MM.1S (cell line): ENCODE results near the gene SIGLEC11.

ENCODE experiments used
- DNase-seq: peaks from one replicate; pipeline ENCODE4 v3.0.0-alpha.2; 2015
- H2AFZ ChIP-seq: fragments of 300-600 bp; sonication (generic); 2 replicates; pipeline ENCODE4 v1.6.0; 2016; ENCODE audit warnings: antibody characterized with exemption, low read length
- H3F3A ChIP-seq: fragments of 300-600 bp; sonication (generic); 2 replicates; pipeline ENCODE4 v1.6.1; 2016; ENCODE audit warnings: mild to moderate bottlenecking, antibody characterized with exemption, low read length, moderate library complexity, mixed read lengths; ENCODE audit not compliant: insufficient read depth
- H3K27ac ChIP-seq: fragments of 300-600 bp; sonication (generic); 2 replicates; pipeline ENCODE4 v1.5.1; 2016; ENCODE audit warnings: mild to moderate bottlenecking, low read length
- H3K27me3 ChIP-seq: fragments of 300-600 bp; sonication (generic); replicated peaks from 2 replicates; pipeline ENCODE4 v1.6.0; 2016; ENCODE audit warnings: low read length; ENCODE audit not compliant: insufficient read depth
- H3K36me3 ChIP-seq: fragments of 300-600 bp; sonication (generic); replicated peaks from 2 replicates; pipeline ENCODE4 v1.6.1; 2016; ENCODE audit warnings: mild to moderate bottlenecking, low read length, mixed read lengths; ENCODE audit not compliant: insufficient read depth
- H3K4me1 ChIP-seq: fragments of 300-600 bp; sonication (generic); 2 replicates; pipeline ENCODE4 v1.6.1; 2016; ENCODE audit warnings: low read length, mixed read lengths
- H3K4me2 ChIP-seq: fragments of 300-600 bp; sonication (generic); 2 replicates; pipeline ENCODE4 v1.6.0; 2016; ENCODE audit warnings: low read depth, low read length
- H3K4me3 ChIP-seq: fragments of 300-600 bp; sonication (generic); 2 replicates; pipeline ENCODE4 v1.5.1; 2016; ENCODE audit warnings: low read length, mixed read lengths
- H3K79me2 ChIP-seq: fragments of 300-600 bp; sonication (generic); 2 replicates; pipeline ENCODE4 v1.6.1; 2016; ENCODE audit warnings: mixed run types, low read length, mixed read lengths
- H3K9ac ChIP-seq: fragments of 300-600 bp; sonication (generic); 2 replicates; pipeline ENCODE4 v1.6.1; 2016; ENCODE audit warnings: low read length, mixed read lengths
- H3K9me2 ChIP-seq: fragments of 300-600 bp; sonication (generic); replicated peaks from 2 replicates; pipeline ENCODE4 v1.6.1; 2016; ENCODE audit warnings: mild to moderate bottlenecking, low read length, mixed read lengths; ENCODE audit not compliant: insufficient read depth
- H3K9me3 ChIP-seq: fragments of 300-600 bp; sonication (generic); replicated peaks from 2 replicates; pipeline ENCODE4 v1.6.1; 2016; ENCODE audit warnings: mild to moderate bottlenecking, low read length, mixed read lengths; ENCODE audit not compliant: insufficient read depth
- H4K20me1 ChIP-seq: fragments of 300-600 bp; sonication (generic); 2 replicates; pipeline ENCODE4 v1.6.1; 2016; ENCODE audit warnings: mild to moderate bottlenecking, low read length, moderate library complexity, mixed read lengths; ENCODE audit not compliant: insufficient read depth
- CTCF ChIP-seq: fragments of 300-600 bp; sonication (generic); IDR thresholded peaks from 2 replicates; pipeline ENCODE4 v1.5.1; 2016; ENCODE audit warnings: antibody characterized with exemption, low read length, mixed read lengths
- EZH2 ChIP-seq: fragments of 300-600 bp; sonication (generic); optimal IDR thresholded peaks from 2 replicates; pipeline ENCODE3; 2017; ENCODE audit warnings: low read depth, mild to moderate bottlenecking, antibody characterized with exemption, low read length, mixed read lengths
- EZH2phosphoT487 ChIP-seq: fragments of 300-600 bp; sonication (generic); IDR thresholded peaks from 2 replicates; pipeline ENCODE4 v1.6.1; 2018; ENCODE audit warnings: antibody characterized with exemption, low read length

SIGLEC11 gene

GRCh38 chr19:50005428-50005827, 44.5 kb upstream of the SIGLEC11 start:
- H3K4me3 ChIP-seq = no peak overlapping the region
- no peak overlapping the region for H3K9ac ChIP-seq
- H3K79me2 ChIP-seq = peaks cover 5% of the 10 kb centered on the region; the same call in 1 of the 2 replicates
- no peak overlapping the region for H2AFZ ChIP-seq
- no peaks in the 10 kb centered on the region for H4K20me1 ChIP-seq
- TF ChIP-seq EZH2 (no peak), CTCF (no peak), EZH2phosphoT487 (no peak)
- no peaks in the 10 kb centered on the region for H3K9me3 ChIP-seq
- H3K4me1 ChIP-seq = peaks cover 20% of the 10 kb centered on the region
- no peaks in the 10 kb centered on the region for H3K27me3 ChIP-seq
- H3F3A ChIP-seq = no peaks in the 10 kb centered on the region
- H3K9me2 ChIP-seq = no peaks in the 10 kb centered on the region
- no peak overlapping the region for H3K27ac ChIP-seq
- 0 out of 2 replicates have a peak, but pooled peaks cover 3% of the 10 kb centered on the region for H3K36me3 ChIP-seq
- no peak overlapping the region for H3K4me2 ChIP-seq
- no peak for DNase-seq

- Histone ChIP-seq H3K27me3 (no peaks in the 10 kb centered on the region), H3K4me3 (no peak overlapping the region), H3K27ac (peak overlapping the region; percentile 46; the same call in 1 of the 2 replicates), H4K20me1 (no peaks in the 10 kb centered on the region), H3K4me2 (peak overlapping the region; percentile 63; the same call in 1 of the 2 replicates), H3K79me2 (peaks cover 5% of the 10 kb centered on the region; the same call in 1 of the 2 replicates), H3K9me3 (no peaks in the 10 kb centered on the region), H3K36me3 (0 out of 2 replicates have a peak, but pooled peaks cover 3% of the 10 kb centered on the region), H3K4me1 (peaks cover 20% of the 10 kb centered on the region), H3K9me2 (no peaks in the 10 kb centered on the region), H2AFZ (no peak overlapping the region), H3F3A (no peaks in the 10 kb centered on the region), H3K9ac (no peak overlapping the region)
- DNase-seq = peak; percentile 66
- TF ChIP-seq CTCF (no peak), EZH2 (no peak), EZH2phosphoT487 (no peak)
These were observed 42.9 kb upstream of the SIGLEC11 start for GRCh38 chr19:50003810-50004419.

- 0 out of 2 replicates have a peak, but pooled peaks cover 3% of the 10 kb centered on the region for H3K36me3 ChIP-seq
- H3K4me2 ChIP-seq = peak overlapping the region; percentile 63; the same call in 1 of the 2 replicates
These were observed 42.3 kb upstream of the SIGLEC11 start for GRCh38 chr19:50003254-50003788.

More at GRCh38 chr19:50003254-50003788, 42.3 kb upstream of the SIGLEC11 start:
- Histone ChIP-seq H3K4me1 (peaks cover 20% of the 10 kb centered on the region), H4K20me1 (no peaks in the 10 kb centered on the region), H3K4me3 (no peak overlapping the region), H3K9me3 (no peaks in the 10 kb centered on the region), H2AFZ (no peak overlapping the region), H3K27ac (peak overlapping the region; percentile 46; the same call in 1 of the 2 replicates), H3K27me3 (no peaks in the 10 kb centered on the region), H3K79me2 (peaks cover 5% of the 10 kb centered on the region; the same call in 1 of the 2 replicates), H3K9ac (no peak overlapping the region), H3F3A (no peaks in the 10 kb centered on the region), H3K9me2 (no peaks in the 10 kb centered on the region)
- no peak for TF ChIP-seq EZH2phosphoT487
- TF ChIP-seq CTCF = no peak
- no peak for TF ChIP-seq EZH2
- DNase-seq = no peak
